HCT116 (cell line): ENCODE measurements around the gene MYLK.

ENCODE experiments used
- MAX ChIP-seq: IDR thresholded peaks from 2 replicates; pipeline ENCODE4 v1.6.1; 2012
- POLR2AphosphoS5 ChIP-seq: IDR thresholded peaks from 2 replicates; pipeline ENCODE4 v1.6.1; 2011; ENCODE audit warnings: mild to moderate bottlenecking, low read depth, low read length, moderate library complexity
- TF ChIP-seq, protein P1 (sequence below), 3 experiments: fragments of 200-600 bp in 1 of 3; sonication (generic) in 1 of 3; IDR thresholded peaks in 2 of 3; conservative IDR thresholded peaks in 1 of 3; 2 replicates each; pipeline ENCODE4 v1.5.1; 2012 to 2017; ENCODE audit warnings: low read depth in 2 of 3, low read length in 2 of 3, antibody characterized with exemption in 1 of 3, borderline replicate concordance in 1 of 3, control low read depth in 1 of 3, mild to moderate bottlenecking in 1 of 3, mixed read lengths in 1 of 3, mixed run types in 1 of 3, moderate library complexity in 1 of 3; ENCODE audit not compliant: insufficient read depth in 1 of 3

DNA sequence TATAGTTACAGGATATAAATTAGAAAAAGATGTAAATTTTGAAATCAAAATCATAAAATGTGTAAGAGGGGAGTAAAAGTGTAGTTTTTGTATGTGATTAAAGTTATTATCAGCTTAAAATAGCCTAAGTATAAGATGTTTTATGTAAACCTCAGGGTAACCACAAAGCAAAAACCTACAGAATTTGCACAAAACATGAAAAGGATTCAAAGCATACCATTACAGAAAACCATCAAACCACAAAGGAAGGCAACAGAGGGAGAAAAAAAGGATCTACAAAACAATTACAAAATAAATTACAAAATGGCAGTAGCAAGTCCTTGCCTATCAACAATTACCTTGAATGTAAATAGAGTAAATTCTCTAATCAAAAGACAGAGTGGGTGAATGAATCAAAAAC is 36.7 kb upstream of the MYLK start:
- TF ChIP-seq MAX, result no peak
- TF ChIP-seq, protein P1, sequence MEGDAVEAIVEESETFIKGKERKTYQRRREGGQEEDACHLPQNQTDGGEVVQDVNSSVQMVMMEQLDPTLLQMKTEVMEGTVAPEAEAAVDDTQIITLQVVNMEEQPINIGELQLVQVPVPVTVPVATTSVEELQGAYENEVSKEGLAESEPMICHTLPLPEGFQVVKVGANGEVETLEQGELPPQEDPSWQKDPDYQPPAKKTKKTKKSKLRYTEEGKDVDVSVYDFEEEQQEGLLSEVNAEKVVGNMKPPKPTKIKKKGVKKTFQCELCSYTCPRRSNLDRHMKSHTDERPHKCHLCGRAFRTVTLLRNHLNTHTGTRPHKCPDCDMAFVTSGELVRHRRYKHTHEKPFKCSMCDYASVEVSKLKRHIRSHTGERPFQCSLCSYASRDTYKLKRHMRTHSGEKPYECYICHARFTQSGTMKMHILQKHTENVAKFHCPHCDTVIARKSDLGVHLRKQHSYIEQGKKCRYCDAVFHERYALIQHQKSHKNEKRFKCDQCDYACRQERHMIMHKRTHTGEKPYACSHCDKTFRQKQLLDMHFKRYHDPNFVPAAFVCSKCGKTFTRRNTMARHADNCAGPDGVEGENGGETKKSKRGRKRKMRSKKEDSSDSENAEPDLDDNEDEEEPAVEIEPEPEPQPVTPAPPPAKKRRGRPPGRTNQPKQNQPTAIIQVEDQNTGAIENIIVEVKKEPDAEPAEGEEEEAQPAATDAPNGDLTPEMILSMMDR (IDR thresholded peaks at IDR 0.05 in 2 of 3, conservative IDR thresholded peaks at IDR 0.05 in 1 of 3; ENCODE audit: borderline replicate concordance in 1 of 3, insufficient read depth in 1 of 3, low read depth in 2 of 3, low read length in 2 of 3), result no peak
- no peak for TF ChIP-seq POLR2AphosphoS5
